Left forelimb (tissue), 1 donor: ENCODE measurements around the gene CD9.
"Not testable (repeated sequence)": the region's sequence is repeated elsewhere in the genome, so short reads cannot be mapped to it uniquely, and the experiment has no call there.

Experiments
- DNase-seq: peaks from one replicate; pipeline ENCODE4 v3.0.0-alpha.2; 2018; ENCODE audit warnings: low spot score

CD9 gene

GRCh38 chr12:6180268-6181051, 19.7 kb upstream of the CD9 start:
- DNase-seq = no peak

GRCh38 chr12:6181166-6181565, 19.0 kb upstream of the CD9 start:
- no peak for DNase-seq

- DNase-seq = no peak
These were observed 18.5 kb upstream of the CD9 start for GRCh38 chr12:6181583-6182278.

- DNase-seq = no peak
These were observed 17.8 kb upstream of the CD9 start for GRCh38 chr12:6182279-6182898.

- DNase-seq = no peak
These were observed 16.3 kb upstream of the CD9 start for GRCh38 chr12:6183689-6184428.

DNA sequence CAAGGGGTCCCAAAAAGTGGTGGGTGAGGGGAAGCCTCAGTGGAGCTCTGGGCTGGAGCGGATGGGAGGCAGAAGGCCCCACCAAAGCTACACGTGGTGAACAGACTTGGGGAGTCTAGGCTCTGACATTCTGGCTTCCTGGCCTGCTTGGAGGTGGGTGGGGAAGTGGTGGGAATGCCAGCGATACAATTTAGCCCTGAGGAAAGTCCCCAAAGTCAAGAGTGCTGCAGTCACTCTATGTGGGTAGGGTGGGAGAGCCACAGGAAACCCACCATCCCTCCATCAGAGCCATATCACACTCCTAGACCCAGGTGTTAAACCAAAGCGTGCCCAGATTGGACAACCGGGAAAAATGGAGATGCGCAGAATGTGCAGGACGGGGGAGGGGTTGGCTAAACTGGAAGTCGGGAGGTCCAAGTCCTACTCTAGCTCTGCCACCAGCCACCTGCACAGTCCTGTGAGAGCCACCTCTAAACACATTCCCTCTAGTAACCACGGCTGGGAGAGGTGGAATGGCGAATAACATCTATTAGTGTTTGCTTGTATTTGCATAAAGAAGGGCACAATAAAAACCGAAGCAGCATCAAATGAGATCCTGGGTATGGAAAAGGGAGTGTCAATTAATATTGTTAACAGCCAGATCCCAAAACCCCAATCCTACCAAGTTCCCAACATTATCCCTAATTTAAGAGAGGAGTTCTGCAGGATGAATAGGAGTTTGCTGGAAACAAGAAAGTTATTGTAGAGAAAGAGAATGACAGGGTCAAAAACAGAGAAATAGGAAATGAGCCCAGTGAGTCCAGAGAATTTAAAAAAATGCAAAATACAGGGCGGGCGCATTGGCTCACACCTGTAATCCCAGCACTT, 14.0 kb upstream of the CD9 start:
- DNase-seq = no peak

- DNase-seq = no peak
These were observed 12.0 kb upstream of the CD9 start for GRCh38 chr12:6187948-6188793.

GRCh38 chr12:6189028-6189427, 11.2 kb upstream of the CD9 start:
- no peak for DNase-seq

DNA sequence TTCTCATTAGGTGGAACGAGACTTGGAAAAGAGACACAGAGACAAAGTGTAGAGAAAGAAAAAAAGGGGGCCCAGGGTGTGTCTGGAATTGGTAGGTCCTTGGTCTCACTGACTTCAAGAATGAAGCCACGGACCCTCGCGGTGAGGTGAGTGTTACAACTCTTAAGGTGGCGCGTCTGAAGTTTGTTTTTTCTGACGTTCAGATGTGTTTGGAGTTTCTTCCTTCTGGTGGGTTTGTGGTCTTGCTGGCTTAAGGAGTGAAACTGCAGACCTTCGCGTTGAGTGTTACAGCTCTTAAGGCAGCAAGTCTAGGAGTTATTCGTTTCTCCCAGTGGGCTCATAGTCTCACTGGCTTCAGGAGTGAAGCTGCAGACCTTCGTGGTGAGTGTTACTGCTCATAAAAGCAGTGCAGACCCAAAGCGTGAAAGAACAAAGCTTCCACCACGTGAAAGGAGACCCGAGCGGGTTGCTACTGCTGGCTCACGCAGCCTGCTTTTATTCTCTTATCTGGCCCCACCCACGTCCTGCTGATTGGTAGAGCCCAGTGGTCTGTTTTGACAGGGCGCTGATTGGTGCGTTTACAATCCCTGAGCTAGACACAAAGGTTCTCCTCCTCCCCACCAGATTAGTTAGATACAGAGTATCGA, 10.1 kb upstream of the CD9 start:
- not testable (repeated sequence) for DNase-seq

DNA sequence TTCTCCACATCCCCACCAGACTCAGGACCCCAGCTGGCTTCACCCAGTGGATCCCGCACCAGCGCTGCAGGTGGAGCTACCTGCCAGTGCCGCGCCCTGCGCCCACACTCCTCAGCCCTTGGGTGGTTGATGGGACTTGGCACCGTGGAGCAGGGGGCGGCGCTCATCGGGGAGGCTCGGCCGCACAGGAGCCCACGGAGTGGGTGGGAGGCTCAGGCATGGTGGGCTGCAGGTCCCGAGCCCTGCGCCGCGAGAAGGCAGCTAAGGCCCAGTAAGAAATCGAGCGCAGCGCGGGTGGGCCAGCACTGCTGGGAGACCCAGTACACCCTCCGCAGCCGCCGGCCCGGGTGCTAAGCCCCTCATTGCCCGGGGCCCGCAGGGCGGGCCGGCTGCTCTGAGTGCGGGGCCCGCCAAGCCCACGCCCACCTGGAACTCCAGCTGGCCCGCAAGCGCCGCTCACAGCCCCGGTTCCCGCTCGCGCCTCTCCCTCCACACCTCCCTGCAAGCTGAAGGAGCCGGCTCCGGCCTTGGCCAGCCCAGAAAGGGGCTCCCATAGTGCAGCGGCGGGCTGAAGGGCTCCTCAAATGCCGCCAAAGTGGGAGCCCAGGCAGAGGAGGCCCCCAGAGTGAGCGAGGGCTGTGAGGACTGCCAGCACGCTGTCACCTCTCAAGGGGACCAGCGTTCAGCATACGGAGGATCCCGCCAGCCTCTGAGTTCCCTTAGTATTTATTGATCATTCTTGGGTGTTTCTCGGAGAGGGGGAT, 9.3 kb upstream of the CD9 start:
- DNase-seq = not testable (repeated sequence)

DNA sequence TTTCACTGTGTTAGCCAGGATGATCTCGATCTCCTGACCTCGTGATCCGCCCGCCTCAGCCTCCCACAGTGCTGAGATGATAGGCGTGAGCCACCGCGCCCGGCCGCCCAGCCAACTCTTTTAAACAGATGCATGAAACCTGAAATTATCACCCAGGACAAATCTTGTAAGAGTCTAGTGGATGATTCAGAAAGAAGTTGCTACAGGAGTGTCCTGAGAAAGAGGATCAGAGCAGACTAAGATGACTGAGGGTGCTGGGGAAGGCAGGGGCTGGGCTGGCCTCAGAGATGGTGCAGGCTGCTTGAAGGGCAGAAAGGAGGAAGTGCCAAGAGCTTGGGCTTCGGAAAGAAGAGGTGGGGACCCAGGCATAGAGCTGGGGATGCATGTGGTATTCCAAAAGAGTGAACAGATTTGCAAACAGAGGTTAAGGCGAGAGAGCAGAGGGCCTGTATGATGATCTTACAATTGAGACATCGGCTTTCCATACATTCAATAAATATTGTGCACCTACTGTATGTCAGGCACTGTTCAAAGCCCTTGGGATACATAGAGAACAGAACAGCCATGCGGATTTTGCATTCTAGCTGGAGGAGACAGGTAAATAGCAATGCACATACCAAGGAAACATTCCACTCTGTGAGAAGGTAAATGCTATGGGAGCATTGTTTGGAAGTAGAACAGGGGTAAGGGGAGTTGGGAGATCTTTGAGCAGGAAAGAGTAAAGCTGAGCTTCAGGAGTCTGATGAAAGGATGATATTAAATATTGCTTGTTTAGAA, 7.4 kb upstream of the CD9 start:
- DNase-seq = no peak

DNA sequence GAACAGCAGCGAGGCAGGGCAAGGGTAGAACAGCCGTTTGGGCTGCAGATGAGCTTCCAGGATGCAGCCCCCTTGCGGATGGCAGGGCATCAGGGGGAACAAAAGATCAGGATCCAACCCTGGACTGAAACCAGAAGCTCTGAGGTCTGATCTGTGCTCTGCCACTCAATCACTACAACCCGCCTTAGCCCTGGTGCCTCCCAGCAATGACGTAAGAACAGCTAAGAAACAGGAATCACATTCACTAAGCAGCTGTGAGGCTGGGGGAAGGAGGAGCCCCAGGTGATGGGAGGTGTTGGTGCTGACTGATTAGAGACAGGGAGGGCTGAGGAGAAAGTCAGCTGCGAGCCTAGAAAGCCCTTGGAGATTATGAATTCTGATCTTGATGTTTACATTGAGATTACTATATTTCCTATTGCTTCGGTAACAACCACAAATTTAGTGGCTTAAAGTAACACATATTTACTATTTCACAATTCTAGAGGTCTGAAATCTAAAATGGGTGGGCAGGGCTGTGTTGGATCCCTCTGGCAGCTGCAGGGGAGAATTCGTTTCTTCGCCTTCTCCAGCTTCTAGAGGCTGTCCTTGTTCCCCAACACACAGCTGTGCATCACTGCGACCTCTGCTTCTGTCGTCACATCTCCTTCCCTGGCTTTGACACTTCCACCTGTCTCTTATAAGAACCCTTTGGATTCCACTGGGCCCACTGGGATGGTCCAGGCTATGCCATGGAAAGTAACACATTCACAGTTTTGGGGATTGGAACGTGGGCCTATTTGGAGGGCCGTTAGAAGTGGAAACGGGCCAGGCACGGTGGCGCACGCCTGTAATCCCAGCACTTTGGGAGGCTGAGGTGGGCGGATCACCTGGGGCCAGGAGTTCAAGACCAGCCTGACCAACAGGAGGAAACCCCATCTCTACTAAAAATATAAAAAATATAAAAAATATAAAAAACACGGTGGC, 6.1 kb upstream of the CD9 start:
- no peak for DNase-seq

DNA sequence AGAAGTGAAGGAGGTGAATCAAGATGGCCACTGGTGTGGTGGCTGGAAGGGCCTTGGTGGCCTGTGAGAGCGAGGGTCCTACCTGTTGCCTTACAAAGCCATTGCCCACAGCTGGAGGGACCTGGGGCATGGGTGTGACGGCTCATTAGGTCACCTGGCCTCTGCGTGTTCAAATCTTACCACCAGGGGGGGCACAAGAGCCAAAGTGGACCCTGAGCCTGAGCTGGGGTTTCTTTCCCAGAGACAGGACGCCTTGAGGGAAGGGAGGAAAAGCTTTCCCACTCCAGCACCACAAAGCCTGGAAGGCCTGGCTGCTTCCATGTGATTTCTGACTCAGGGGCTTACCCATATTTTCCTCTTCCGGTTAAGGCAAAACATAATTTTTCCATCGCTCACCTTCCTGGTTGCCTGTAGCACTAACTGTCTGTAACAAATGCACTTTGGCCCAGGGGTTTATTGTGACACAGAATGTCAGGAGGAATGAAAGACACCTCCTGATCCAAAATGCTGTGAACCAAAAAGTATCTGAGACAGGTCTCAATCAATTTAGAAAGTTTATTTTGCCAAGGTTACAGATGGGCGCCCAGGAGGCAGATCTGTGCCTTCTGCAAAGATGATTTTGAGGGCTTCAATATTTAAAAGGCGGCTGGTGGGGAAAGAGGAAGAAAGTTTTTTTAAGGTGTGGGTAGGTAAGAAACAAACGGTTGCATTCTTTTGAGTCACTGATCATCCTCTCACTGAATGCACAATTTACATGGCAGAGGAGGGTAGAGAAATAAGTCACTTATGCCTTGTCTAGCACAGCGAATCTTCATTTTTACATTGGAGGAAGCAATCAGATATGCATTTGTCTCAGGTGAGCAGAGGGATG, 4.3 kb upstream of the CD9 start:
- peak; percentile 88 for DNase-seq

DNA sequence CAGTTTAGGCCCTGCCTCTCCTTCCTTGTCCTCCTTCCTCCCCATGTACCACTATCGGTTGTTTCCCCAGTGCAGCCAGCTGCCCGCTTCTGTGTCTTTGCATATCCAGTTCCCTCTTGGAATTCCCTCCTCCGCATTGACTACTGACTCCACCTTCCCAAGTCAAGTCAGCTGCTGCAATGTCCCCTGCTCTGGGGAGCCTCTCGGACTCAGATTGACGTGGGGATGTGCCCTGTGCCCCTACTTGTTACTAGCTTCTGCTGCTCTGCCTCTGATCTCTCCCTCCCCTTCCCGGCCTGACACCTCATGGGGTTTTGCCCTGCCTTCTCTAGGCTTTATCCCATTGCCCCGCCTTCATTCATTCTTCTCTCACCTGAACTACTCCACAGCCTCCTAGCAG, 2.1 kb upstream of the CD9 start:
- no peak for DNase-seq

GRCh38 chr12:6198556-6198955, 1.6 kb upstream of the CD9 start:
- DNase-seq = no peak

- DNase-seq = no peak
These were observed 1.1 kb upstream of the CD9 start for GRCh38 chr12:6198985-6199530.
